K562 (cell line): ENCODE results near the gene MICAL2. TPM values are rescaled to one million over a fixed set of nuclear protein-coding genes. Genes with fewer than 3 reads are reported as not detected.

Experiments used
- ATAC-seq: fragments of 200-7000 bp; cut with Tn5 transposase; 3 replicates; pipeline ENCODE4 v1.9.1; 2020; ENCODE audit warnings: moderate library complexity
- BruUV-seq: library from RNA; stranded (reverse); fragments of 400-500 nt; replicated peaks from 2 replicates; lab custom pipeline; 2021; lab: Mats Ljungman, UMichigan
- CTCF ChIA-PET: fragments of 300-600 bp; formaldehyde crosslinking; extraction: SDS; loops from one replicate; lab custom pipeline; 2021; ENCODE audit warnings: low intra/inter-chr PET ratio; lab: Yijun Ruan, JAX
- POLR2A ChIA-PET: fragments of 300-600, 350-650 bp; sonication (Branson Sonifier 250); formaldehyde crosslinking; extraction: SDS; loops from one replicate; lab custom pipeline; 2021; ENCODE audit warnings: antibody characterized with exemption, inconsistent platforms; lab: Yijun Ruan, JAX
- DNase-seq, 4 experiments: peaks; one replicate each; pipeline versions ENCODE4 v3.0.0 to v3.0.0-alpha.2; 2011 to 2018; ENCODE audit warnings: low spot score in 3 of 4, mixed read lengths in 3 of 4; ENCODE audit errors: extremely low read depth in 1 of 4
- FAIRE-seq: peaks from 2 replicates; lab custom pipeline; 2011; peaks lifted over from hg19 to GRCh38; lab: Jason Lieb, UNC
- H2AFZ ChIP-seq: 2 replicates; pipeline ENCODE4 v1.6.0; 2011; ENCODE audit warnings: low read depth, low read length, control low read depth, inconsistent platforms
- H3K27ac ChIP-seq: fragments of 200-600 bp; 3 replicates; pipeline ENCODE4 v1.8.0; 2011; ENCODE audit warnings: low read depth, mild to moderate bottlenecking, control low read depth, inconsistent platforms, low read length, moderate library complexity, mixed read lengths; ENCODE audit errors: extremely low read depth
- H3K27me3 ChIP-seq, 2 experiments: fragments of 300-600 bp in 1 of 2; 2 replicates in 1 of 2; 3 replicates in 1 of 2; pipeline versions ENCODE4 v1.6.0 to v1.8.0; 2011; ENCODE audit warnings: inconsistent platforms in 2 of 2, low read length in 2 of 2, mild to moderate bottlenecking in 1 of 2, mixed read lengths in 1 of 2, moderate library complexity in 1 of 2; ENCODE audit not compliant: control insufficient read depth in 2 of 2, insufficient read depth in 2 of 2
- H3K36me3 ChIP-seq: fragments of 300-600 bp; 3 replicates; pipeline ENCODE4 v1.8.0; 2011; ENCODE audit warnings: mild to moderate bottlenecking, low read length, inconsistent platforms; ENCODE audit not compliant: control insufficient read depth, insufficient read depth
- H3K4me1 ChIP-seq, 2 experiments: fragments of 200-600 bp in 1 of 2; replicated peaks in 1 of 2; 2 replicates in 1 of 2; 3 replicates in 1 of 2; pipeline versions ENCODE4 v1.5.1 to v1.8.0; 2011; ENCODE audit warnings: inconsistent platforms in 2 of 2, low read length in 2 of 2, mild to moderate bottlenecking in 1 of 2, mixed read lengths in 1 of 2, moderate library complexity in 1 of 2; ENCODE audit not compliant: control insufficient read depth in 2 of 2, insufficient read depth in 2 of 2
- H3K4me2 ChIP-seq: 2 replicates; pipeline ENCODE4 v1.6.1; 2011; ENCODE audit warnings: low read length, control low read depth, inconsistent platforms, mixed read lengths; ENCODE audit not compliant: insufficient read depth
- H3K4me3 ChIP-seq: fragments of 200-600 bp; sonication (generic), shearing (Covaris generic); 2 replicates; pipeline ENCODE4 v1.5.1; 2016; ENCODE audit warnings: control low read depth, inconsistent platforms
- H3K79me2 ChIP-seq: fragments of 200-600 bp; 3 replicates; pipeline ENCODE4 v1.8.0; 2011; ENCODE audit warnings: low read length, inconsistent platforms; ENCODE audit not compliant: control insufficient read depth, insufficient read depth
- H3K9ac ChIP-seq, 2 experiments: 2 replicates each; pipeline versions ENCODE4 v1.6.0 to v1.6.1; 2011; ENCODE audit warnings: low read depth in 2 of 2, low read length in 2 of 2, control low read depth in 1 of 2, inconsistent platforms in 1 of 2, mild to moderate bottlenecking in 1 of 2, mixed read lengths in 1 of 2; ENCODE audit not compliant: insufficient read depth in 1 of 2
- H3K9me1 ChIP-seq: one replicate; pipeline ENCODE4 v1.6.0; 2011; ENCODE audit warnings: inconsistent platforms, mild to moderate bottlenecking, low read length, moderate library complexity; ENCODE audit not compliant: control insufficient read depth, insufficient read depth
- H3K9me3 ChIP-seq: replicated peaks from 2 replicates; pipeline ENCODE4 v1.5.1; 2011; ENCODE audit warnings: low read depth, low read length, inconsistent platforms; ENCODE audit not compliant: control insufficient read depth, insufficient read depth
- H4K20me1 ChIP-seq: replicated peaks from 2 replicates; pipeline ENCODE4 v1.6.1; 2011; ENCODE audit warnings: low read length, inconsistent platforms, mixed read lengths; ENCODE audit not compliant: control insufficient read depth, insufficient read depth
- BACH1 ChIP-seq: fragments of 200-800 bp; sonication (Bioruptor generic); IDR thresholded peaks from 2 replicates; pipeline ENCODE4 v1.6.1; 2016; ENCODE audit warnings: missing genetic modification characterization, missing compliant biosample characterization
- BCOR ChIP-seq: fragments of 450-650 bp; IDR thresholded peaks from 2 replicates; pipeline ENCODE4 v1.6.1; 2016
- CEBPB ChIP-seq: fragments of 450-650 bp; IDR thresholded peaks from 2 replicates; pipeline ENCODE4 v1.6.1; 2016; ENCODE audit warnings: missing genetic modification characterization, missing compliant biosample characterization
- CEBPG ChIP-seq, 3 experiments: fragments of 200-800 bp in 1 of 3; sonication (Bioruptor generic) in 1 of 3; sonication (generic) in 1 of 3; formaldehyde crosslinking in 1 of 3; IDR thresholded peaks in 2 of 3; conservative IDR thresholded peaks in 1 of 3; 2 replicates each; pipeline versions ENCODE4 v1.6.1 to v1.8.0; 2016 to 2022; ENCODE audit warnings: missing compliant biosample characterization in 2 of 3, missing genetic modification characterization in 2 of 3, mild to moderate bottlenecking in 1 of 3, missing genetic modification reagents in 1 of 3
- RBM25 ChIP-seq: fragments of 200-400 bp; formaldehyde crosslinking; IDR thresholded peaks from 2 replicates; pipeline ENCODE4 v1.6.1; 2018; ENCODE audit warnings: low read length, low read depth, moderate library complexity; ENCODE audit not compliant: severe bottlenecking
- TAF1 ChIP-seq: IDR thresholded peaks from 2 replicates; pipeline ENCODE4 v1.6.1; 2011; ENCODE audit warnings: mild to moderate bottlenecking, low read length, moderate library complexity; ENCODE audit not compliant: insufficient read depth, control insufficient read depth, severe bottlenecking; ENCODE audit errors: extremely low read depth
- ZFP36 ChIP-seq: fragments of 150-350 bp; IDR thresholded peaks from 2 replicates; pipeline ENCODE4 v1.6.1; 2018; ENCODE audit warnings: low read length, low read depth; ENCODE audit not compliant: partially characterized antibody
- ZNF695 ChIP-seq: fragments of 450-650 bp; formaldehyde crosslinking; IDR thresholded peaks from 2 replicates; pipeline ENCODE4 v1.4.0; 2020; ENCODE audit warnings: mild to moderate bottlenecking, moderate library complexity
- WGBS: fragments of 100-300 bp; shearing (Covaris generic); methylation state at CpG from one replicate; pipeline ENCODE4 v1.1.6; 2016; ENCODE audit warnings: low coverage, mixed read lengths; ENCODE audit not compliant: insufficient coverage; ENCODE audit errors: missing lambda C conversion rate; 5-methylcytosine and 5-hydroxymethylcytosine counted together
- in situ Hi-C: fragments of 300-500 bp; cut with MboI; formaldehyde crosslinking; loops from 4 replicates; pipeline ENCODE4 v1.15.0; 2018; ENCODE audit warnings: inconsistent platforms, mixed read lengths
- intact Hi-C: fragments of 100-400 bp; cut with micrococcal nuclease; formaldehyde crosslinking; loops from 2 replicates; pipeline ENCODE4 v1.14.2; 2022
- polyA plus RNA-seq, 8 experiments: library from polyadenylated mRNA; depleted of rRNA in 4 of 8; stranded (reverse) in 5 of 8; unstranded in 3 of 8; fragments of >200 nt; fragmentation: Nextera tagmentation in 2 of 8; fragmentation: Illumina TruSeq in 1 of 8; extraction: Ambion mirVana in 2 of 8; extraction: Trizol in 1 of 8; gene quantifications; 2 replicates each; pipeline versions ENCODE4 v1.2.1 to v1.2.3, GENCODE V29; 2011 to 2014; ENCODE audit warnings: inconsistent platforms in 1 of 8, missing spikeins in 1 of 8
- total RNA-seq, 7 experiments: library from RNA; depleted of rRNA in 6 of 7; stranded (reverse); fragments of >200 nt in 6 of 7; fragmentation: Illumina TruSeq in 2 of 7; extraction: Trizol in 2 of 7; gene quantifications; 2 replicates each; pipeline versions ENCODE4 v1.2.1 to v1.2.3, GENCODE V29; 2011 to 2021; ENCODE audit warnings: low replicate concordance in 1 of 7
- TF ChIP-seq, protein P1 (sequence below): fragments of 250-450 bp; sonication (Bioruptor Pico); IDR thresholded peaks from 2 replicates; pipeline ENCODE4 v1.8.0; 2021; ENCODE audit warnings: borderline replicate concordance, mild to moderate bottlenecking, moderate library complexity; ENCODE audit not compliant: poor library complexity, severe bottlenecking

The MICAL2 gene
- total and polyA plus RNA-seq, 9 of the 15 experiments (the other 6 are each of a cell fraction or from before 2014, with no cell fraction given), result 4.7 to 64.2 (median 33.6) TPM

DNA sequence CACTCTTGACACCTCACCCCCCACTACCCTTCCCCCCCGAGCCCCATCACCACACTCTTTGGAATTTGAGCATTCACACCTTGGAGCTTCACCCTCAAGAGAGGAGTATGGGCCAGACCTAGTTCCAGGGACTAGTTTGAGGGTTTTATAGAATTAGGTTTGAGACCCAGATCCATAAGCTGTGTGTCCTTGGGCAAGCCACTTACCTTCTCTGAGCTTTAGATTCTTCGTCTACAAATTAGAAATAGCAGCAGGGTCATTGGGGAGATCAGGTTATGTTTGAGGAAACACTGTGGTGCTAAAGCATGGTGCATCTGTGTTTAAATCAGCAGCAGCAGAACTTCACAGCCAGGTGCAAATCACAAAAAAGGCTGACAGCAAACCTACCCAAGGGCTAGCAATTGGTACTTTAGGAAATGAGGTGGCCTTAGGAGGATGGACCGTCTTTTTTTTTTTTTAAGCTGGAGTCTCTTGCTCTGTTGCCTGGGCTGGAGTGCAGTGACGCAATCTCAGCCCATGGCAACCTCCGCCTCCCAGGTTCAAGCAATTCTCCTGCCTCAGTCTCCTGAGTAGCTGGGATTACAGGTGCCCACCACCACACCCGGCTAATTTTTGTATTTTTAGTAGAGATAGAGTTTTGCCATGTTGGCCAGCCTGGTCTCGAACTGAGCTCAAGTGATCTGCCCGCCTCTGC is 114.8 kb downstream of the MICAL2 start:
- ATAC-seq (no peak), DNase-seq (no peak)
- H3K36me3 ChIP-seq, result peaks cover 68% of the 10 kb centered on the region; the same call in 2 of the 3 replicates
- no peak overlapping the region for H3K4me2 ChIP-seq
- no peaks in the 10 kb centered on the region for H4K20me1 ChIP-seq
- H3K4me3 ChIP-seq, result no peak overlapping the region
- H3K27ac ChIP-seq, result no peak overlapping the region
- intact Hi-C loops, result no loop called here
- no peaks in the 10 kb centered on the region for H3K9me1 ChIP-seq
- no peaks in the 10 kb centered on the region for H3K9me3 ChIP-seq
- CTCF ChIA-PET, result no interaction called here
- H3K27me3 ChIP-seq, result no peaks in the 10 kb centered on the region
- H3K9ac ChIP-seq, result no peak overlapping the region
- no TSS peak for BruUV-seq
- in situ Hi-C loops, result no loop called here
- no peak overlapping the region for H2AFZ ChIP-seq
- no peak for TF ChIP-seq ZNF695
- TF ChIP-seq BCOR, result peak; percentile 39; the same call in 1 of the 2 replicates
- TF ChIP-seq RBM25, result peak; percentile 87
- TF ChIP-seq CEBPG (CRISPR knock-in tag; IDR thresholded peaks at IDR 0.05), result no peak
- peak in 1 of 2 experiments; percentile 17; a peak in 1 of 4 replicates for TF ChIP-seq CEBPG (tag; conservative IDR thresholded peaks at IDR 0.05 in 1 of 2, IDR thresholded peaks at IDR 0.05 in 1 of 2)
- TF ChIP-seq, protein P1, sequence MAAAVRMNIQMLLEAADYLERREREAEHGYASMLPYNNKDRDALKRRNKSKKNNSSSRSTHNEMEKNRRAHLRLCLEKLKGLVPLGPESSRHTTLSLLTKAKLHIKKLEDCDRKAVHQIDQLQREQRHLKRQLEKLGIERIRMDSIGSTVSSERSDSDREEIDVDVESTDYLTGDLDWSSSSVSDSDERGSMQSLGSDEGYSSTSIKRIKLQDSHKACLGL (CRISPR knock-in tag), result no peak
- 0 out of 2 replicates have a peak, but pooled peaks have one; percentile 19 for TF ChIP-seq CEBPB (tag)
- TF ChIP-seq TAF1, result no peak
- peak; percentile 74 for TF ChIP-seq ZFP36
- no peak for TF ChIP-seq BACH1 (tag)
- TF ChIP-seq, all 486 proteins: peak for 5
- POLR2A ChIA-PET, result interaction anchor here (0.6 to 2.0 kb wide), 7 partner anchors 8 to 247 kb away, joined by 3 to 7 read pairs (median 3); no protein-coding TSS in a partner anchor
- H3K4me1 ChIP-seq, result peaks cover 5 to 17% of the 10 kb centered on the region in 2 experiments; a peak in 3 of 5 replicates
- FAIRE-seq, result no peak
- no peaks in the 10 kb centered on the region for H3K79me2 ChIP-seq
- 82% methylated on average over 8 of the region's 8 CpGs for WGBS
